CD4-positive, alpha-beta T cell (primary cell): ENCODE data around the gene SS18. TPM values are rescaled to one million over a fixed set of nuclear protein-coding genes. Genes with fewer than 3 reads are reported as not detected.

Experiments
- ATAC-seq: fragments of 200-7000 bp; cut with Tn5 transposase; one replicate; pipeline ENCODE4 v1.10.0; 2022; ENCODE audit warnings: mild to moderate bottlenecking; ENCODE audit not compliant: poor library complexity
- CTCF ChIA-PET: fragments of 350-600 bp; sonication (Branson Sonifier 250); formaldehyde crosslinking; loops from one replicate; lab custom pipeline; 2021; ENCODE audit warnings: antibody characterized with exemption, inconsistent platforms; lab: Charles Lee
- POLR2A ChIA-PET: fragments of 350-600 bp; sonication (Branson Sonifier 250); formaldehyde crosslinking; loops from one replicate; lab custom pipeline; 2021; ENCODE audit warnings: antibody characterized with exemption, inconsistent platforms; lab: Charles Lee
- DNase-seq, 14 experiments: peaks; one replicate each; pipeline ENCODE4 v3.0.0-alpha.2; 2013 to 2020; ENCODE audit warnings: mixed read lengths in 2 of 14
- H3K27ac ChIP-seq, 2 donors: one replicate each; pipeline versions ENCODE4 v1.5.1 to v1.7.0; 2013; ENCODE audit warnings: low read length in 2 of 2, low read depth in 1 of 2, mild to moderate bottlenecking in 1 of 2
- H3K27me3 ChIP-seq, 2 experiments: 1 replicate in 1 of 2; 2 replicates in 1 of 2; pipeline versions ENCODE4 v1.6.1 to v1.7.0; 2013; ENCODE audit warnings: low read length in 2 of 2, control low read depth in 1 of 2, mild to moderate bottlenecking in 1 of 2, moderate library complexity in 1 of 2; ENCODE audit not compliant: insufficient read depth in 2 of 2, control insufficient read depth in 1 of 2
- H3K36me3 ChIP-seq: one replicate; pipeline ENCODE4 v1.6.1; 2013; ENCODE audit warnings: low read length, control low read depth; ENCODE audit not compliant: insufficient read depth
- H3K4me1 ChIP-seq: one replicate; pipeline ENCODE4 v1.6.1; 2013; ENCODE audit warnings: low read length, control low read depth; ENCODE audit not compliant: insufficient read depth
- H3K4me3 ChIP-seq: one replicate; pipeline ENCODE4 v1.5.1; 2013; ENCODE audit warnings: mild to moderate bottlenecking, low read length, moderate library complexity
- H3K9me3 ChIP-seq, 2 experiments: 1 replicate in 1 of 2; 2 replicates in 1 of 2; pipeline versions ENCODE4 v1.6.1 to v1.7.0; 2013; ENCODE audit warnings: low read length in 2 of 2, mild to moderate bottlenecking in 2 of 2, control low read depth in 1 of 2, moderate library complexity in 1 of 2; ENCODE audit not compliant: control insufficient read depth in 1 of 2, insufficient read depth in 1 of 2
- H3K27ac Mint-ChIP-seq: one replicate; pipeline ENCODE4 v1.8.0; 2020; ENCODE audit warnings: mixed read lengths
- H3K27me3 Mint-ChIP-seq: one replicate; pipeline ENCODE4 v1.8.0; 2021; ENCODE audit warnings: mixed read lengths
- H3K36me3 Mint-ChIP-seq: one replicate; pipeline ENCODE4 v1.8.0; 2021; ENCODE audit warnings: low read depth, mixed read lengths
- H3K4me1 Mint-ChIP-seq: one replicate; pipeline ENCODE4 v1.8.0; 2021; ENCODE audit warnings: low read depth, mixed read lengths
- H3K4me3 Mint-ChIP-seq: one replicate; pipeline ENCODE4 v1.8.0; 2020; ENCODE audit warnings: mild to moderate bottlenecking, mixed read lengths
- H3K9me3 Mint-ChIP-seq: one replicate; pipeline ENCODE4 v1.8.0; 2020; ENCODE audit warnings: mixed read lengths
- CTCF ChIP-seq: fragments of 200-600 bp; IDR thresholded peaks from one replicate; pipeline ENCODE4 v1.8.0; 2022; ENCODE audit warnings: antibody characterized with exemption, mild to moderate bottlenecking
- intact Hi-C, 2 experiments: fragments of 100-400 bp; cut with DNase I in 1 of 2; cut with micrococcal nuclease in 1 of 2; formaldehyde crosslinking; loops; one replicate each; pipeline versions ENCODE4 v1.15.1 to v1.9.0; 2023 to 2025; cut with DNase I, micrococcal nuclease
- total RNA-seq, 174 experiments: library from RNA in 2 of 174; stranded (reverse) in 2 of 174; gene quantifications; one replicate each; pipeline ENCODE4 v1.2.3 and lab custom pipeline; 2021 to 2026

SS18 gene
- total RNA-seq, 2 experiments from 2014 or later: 40.4 to 41.7 TPM

- Histone ChIP-seq H3K4me1 (no peaks in the 10 kb centered on the region), H3K4me3 (no peak overlapping the region), H3K27ac (no peak overlapping the region), H3K36me3 (no peaks in the 10 kb centered on the region), H3K9me3 (no peaks in the 10 kb centered on the region), H3K27me3 (no peaks in the 10 kb centered on the region)
- Mint-ChIP-seq H3K27me3 (peaks cover 5% of the 10 kb centered on the region), H3K27ac (no peak overlapping the region), H3K4me1 (no peaks in the 10 kb centered on the region), H3K9me3 (no peaks in the 10 kb centered on the region), H3K36me3 (no peaks in the 10 kb centered on the region), H3K4me3 (no peak overlapping the region)
- no peak for DNase-seq
- ChIA-PET POLR2A (no interaction called here), CTCF (no interaction called here)
- no peak for ATAC-seq
- intact Hi-C loops: no loop called here
- TF ChIP-seq CTCF: no peak
Measured at GRCh38 chr18:25985707-25986394, 104.6 kb downstream of the SS18 start.

GRCh38 chr18:25983730-25984129 is 106.7 kb downstream of the SS18 start:
- H3K4me1 Mint-ChIP-seq: no peaks in the 10 kb centered on the region
- no peaks in the 10 kb centered on the region for H3K36me3 ChIP-seq
- H3K4me1 ChIP-seq: no peaks in the 10 kb centered on the region
- H3K27me3 ChIP-seq: no peaks in the 10 kb centered on the region
- H3K36me3 Mint-ChIP-seq: no peaks in the 10 kb centered on the region
- POLR2A ChIA-PET: no interaction called here
- intact Hi-C loops: no loop called here
- DNase-seq (no peak), ATAC-seq (no peak)
- no peak overlapping the region for H3K4me3 ChIP-seq
- no peak overlapping the region for H3K27ac ChIP-seq
- no peak for TF ChIP-seq CTCF
- peaks cover 5% of the 10 kb centered on the region for H3K27me3 Mint-ChIP-seq
- CTCF ChIA-PET: no interaction called here
- no peaks in the 10 kb centered on the region for H3K9me3 Mint-ChIP-seq
- H3K27ac Mint-ChIP-seq: no peak overlapping the region
- no peaks in the 10 kb centered on the region for H3K9me3 ChIP-seq
- H3K4me3 Mint-ChIP-seq: no peak overlapping the region

- DNase-seq (no peak), ATAC-seq (no peak)
- H3K27me3 ChIP-seq: no peaks in the 10 kb centered on the region
- ChIA-PET POLR2A (no interaction called here), CTCF (interaction anchor here (0.5 kb wide), 1 partner anchor 9 kb away, joined by 4 read pairs; no protein-coding TSS in a partner anchor)
- Mint-ChIP-seq H3K27ac (no peak overlapping the region), H3K4me3 (no peak overlapping the region), H3K4me1 (no peaks in the 10 kb centered on the region), H3K36me3 (no peaks in the 10 kb centered on the region), H3K27me3 (peaks cover 5% of the 10 kb centered on the region), H3K9me3 (no peaks in the 10 kb centered on the region)
- no peaks in the 10 kb centered on the region for H3K9me3 ChIP-seq
- no peak for TF ChIP-seq CTCF
- no peaks in the 10 kb centered on the region for H3K36me3 ChIP-seq
- H3K4me3 ChIP-seq: no peak overlapping the region
- H3K4me1 ChIP-seq: no peaks in the 10 kb centered on the region
- intact Hi-C loops: no loop called here
- no peak overlapping the region for H3K27ac ChIP-seq
Measured at GRCh38 chr18:25982961-25983360, 107.5 kb downstream of the SS18 start.
